Colon (tissue), 2 donors: Measurements from ENCODE around the gene MAN1C1.

Experiments
- FAIRE-seq: peaks from 2 replicates; lab custom pipeline; 2012; peaks lifted over from hg19 to GRCh38; lab: Jason Lieb, UNC
- donor health status: control.
- donor health status: control.

MAN1C1 gene

GRCh38 chr1:25616095-25616986 is at the start of gene MAN1C1:
MAN1C1 (plus strand) TSS chr1:25616791; CDS start chr1:25617798, 1,007 bp downstream.
- FAIRE-seq = no peak

GRCh38 chr1:25567710-25568089 is 48.9 kb upstream of the MAN1C1 start:
- no peak for FAIRE-seq

- no peak for FAIRE-seq
Observed at GRCh38 chr1:25568090-25568833, 48.3 kb upstream of the MAN1C1 start.

GRCh38 chr1:25568834-25569596 is 47.6 kb upstream of the MAN1C1 start:
- FAIRE-seq = no peak

GRCh38 chr1:25569597-25570396 is 46.8 kb upstream of the MAN1C1 start:
- FAIRE-seq = no peak

GRCh38 chr1:25570798-25571521 is 45.6 kb upstream of the MAN1C1 start:
- no peak for FAIRE-seq

- no peak for FAIRE-seq
Observed at GRCh38 chr1:25571522-25571970, 45.0 kb upstream of the MAN1C1 start.

- FAIRE-seq = no peak
Observed at GRCh38 chr1:25572107-25572506, 44.5 kb upstream of the MAN1C1 start.

GRCh38 chr1:25572708-25573590 is 43.6 kb upstream of the MAN1C1 start:
- FAIRE-seq = no peak

GRCh38 chr1:25573591-25573930 is 43.0 kb upstream of the MAN1C1 start:
- FAIRE-seq = no peak

GRCh38 chr1:25573961-25574360 is 42.6 kb upstream of the MAN1C1 start:
- no peak for FAIRE-seq

GRCh38 chr1:25575191-25575590 is 41.4 kb upstream of the MAN1C1 start:
- no peak for FAIRE-seq

GRCh38 chr1:25576459-25577133 is 40.0 kb upstream of the MAN1C1 start:
- no peak for FAIRE-seq

- no peak for FAIRE-seq
Observed at GRCh38 chr1:25577134-25577920, 39.3 kb upstream of the MAN1C1 start.

GRCh38 chr1:25579292-25580252 is 37.0 kb upstream of the MAN1C1 start:
- no peak for FAIRE-seq

GRCh38 chr1:25580927-25581326 is 35.7 kb upstream of the MAN1C1 start:
- FAIRE-seq = no peak

GRCh38 chr1:25581764-25582163 is 34.8 kb upstream of the MAN1C1 start:
- FAIRE-seq = no peak
